ENCODE data around the gene PER2.
A peak's percentile ranks its signal among the peaks of the same experiment; 100 is the strongest.

The PER2 gene

GRCh38 chr2:238263204-238264071, 25.0 kb downstream of the PER2 start:
- TF ChIP-seq ZNF274 (IDR thresholded peaks at IDR 0.05; ENCODE audit: low read depth, low read length): no peak
- no peak for TF ChIP-seq SUZ12 (IDR thresholded peaks at IDR 0.05; ENCODE audit: extremely low read depth, insufficient read depth, insufficient read length)
- no peak for TF ChIP-seq YY1 (IDR thresholded peaks at IDR 0.05; ENCODE audit: insufficient read depth, insufficient read length)
- DNase-seq (ENCODE audit: low read depth, low spot score): peak; percentile 79
- Histone ChIP-seq H3K9me3 (ENCODE audit: insufficient read depth, low read length) (no peaks in the 10 kb centered on the region), H3K27me3 (ENCODE audit: insufficient read depth, insufficient read length) (no peaks in the 10 kb centered on the region), H3K9ac (ENCODE audit: insufficient read length, low read depth) (no peak overlapping the region), H3K36me3 (ENCODE audit: insufficient read depth, insufficient read length, low read length) (peaks cover 39% of the 10 kb centered on the region), H3K4me1 (ENCODE audit: insufficient read depth, insufficient read length) (peaks cover 14% of the 10 kb centered on the region), H3K4me3 (ENCODE audit: insufficient read length, low read depth) (no peak overlapping the region)

- no peaks in the 10 kb centered on the region for H3K9me3 ChIP-seq (ENCODE audit: insufficient read depth, low read length)
- no peaks in the 10 kb centered on the region for H3K27me3 ChIP-seq (ENCODE audit: insufficient read depth, insufficient read length)
- H3K36me3 ChIP-seq (ENCODE audit: insufficient read depth, insufficient read length, low read length): peaks cover 39% of the 10 kb centered on the region
- H3K4me1 ChIP-seq (ENCODE audit: insufficient read depth, insufficient read length): peaks cover 14% of the 10 kb centered on the region
- H3K9ac ChIP-seq (ENCODE audit: insufficient read length, low read depth): no peak overlapping the region
- no peak overlapping the region for H3K4me3 ChIP-seq (ENCODE audit: insufficient read length, low read depth)
- DNase-seq (ENCODE audit: low read depth, low spot score): no peak
- TF ChIP-seq ZNF274 (IDR thresholded peaks at IDR 0.05; ENCODE audit: low read depth, low read length): no peak
- no peak for TF ChIP-seq SUZ12 (IDR thresholded peaks at IDR 0.05; ENCODE audit: extremely low read depth, insufficient read depth, insufficient read length)
- no peak for TF ChIP-seq YY1 (IDR thresholded peaks at IDR 0.05; ENCODE audit: insufficient read depth, insufficient read length)
These were observed 25.8 kb downstream of the PER2 start for GRCh38 chr2:238262496-238263122.

- H3K27me3 ChIP-seq (ENCODE audit: insufficient read depth, insufficient read length): no peaks in the 10 kb centered on the region
- TF ChIP-seq SUZ12 (IDR thresholded peaks at IDR 0.05; ENCODE audit: extremely low read depth, insufficient read depth, insufficient read length) (no peak), YY1 (IDR thresholded peaks at IDR 0.05; ENCODE audit: insufficient read depth, insufficient read length) (no peak), ZNF274 (IDR thresholded peaks at IDR 0.05; ENCODE audit: low read depth, low read length) (no peak)
- DNase-seq (ENCODE audit: low read depth, low spot score): no peak
- H3K9me3 ChIP-seq (ENCODE audit: insufficient read depth, low read length): no peaks in the 10 kb centered on the region
- peaks cover 14% of the 10 kb centered on the region for H3K4me1 ChIP-seq (ENCODE audit: insufficient read depth, insufficient read length)
- peaks cover 36% of the 10 kb centered on the region for H3K36me3 ChIP-seq (ENCODE audit: insufficient read depth, insufficient read length, low read length)
- no peak overlapping the region for H3K9ac ChIP-seq (ENCODE audit: insufficient read length, low read depth)
- no peak overlapping the region for H3K4me3 ChIP-seq (ENCODE audit: insufficient read length, low read depth)
These were observed 26.6 kb downstream of the PER2 start for GRCh38 chr2:238261718-238262375.

- DNase-seq (ENCODE audit: low read depth, low spot score): no peak
- TF ChIP-seq YY1 (IDR thresholded peaks at IDR 0.05; ENCODE audit: insufficient read depth, insufficient read length) (no peak), SUZ12 (IDR thresholded peaks at IDR 0.05; ENCODE audit: extremely low read depth, insufficient read depth, insufficient read length) (no peak), ZNF274 (IDR thresholded peaks at IDR 0.05; ENCODE audit: low read depth, low read length) (no peak)
These were observed 27.5 kb downstream of the PER2 start for GRCh38 chr2:238260883-238261282.

GRCh38 chr2:238259061-238260020, 29.1 kb downstream of the PER2 start:
- no peak overlapping the region for H3K4me3 ChIP-seq (ENCODE audit: insufficient read length, low read depth)
- no peaks in the 10 kb centered on the region for H3K9me3 ChIP-seq (ENCODE audit: insufficient read depth, low read length)
- H3K27me3 ChIP-seq (ENCODE audit: insufficient read depth, insufficient read length): no peaks in the 10 kb centered on the region
- DNase-seq (ENCODE audit: low read depth, low spot score): no peak
- TF ChIP-seq YY1 (IDR thresholded peaks at IDR 0.05; ENCODE audit: insufficient read depth, insufficient read length) (no peak), ZNF274 (IDR thresholded peaks at IDR 0.05; ENCODE audit: low read depth, low read length) (no peak)
- peaks cover 14% of the 10 kb centered on the region for H3K4me1 ChIP-seq (ENCODE audit: insufficient read depth, insufficient read length)
- H3K9ac ChIP-seq (ENCODE audit: insufficient read length, low read depth): peak overlapping the region; percentile 42
- H3K36me3 ChIP-seq (ENCODE audit: insufficient read depth, insufficient read length, low read length): peaks cover 52% of the 10 kb centered on the region

More at GRCh38 chr2:238260883-238261282, 27.5 kb downstream of the PER2 start:
- Histone ChIP-seq H3K36me3 (ENCODE audit: insufficient read depth, insufficient read length, low read length) (peaks cover 44% of the 10 kb centered on the region), H3K27me3 (ENCODE audit: insufficient read depth, insufficient read length) (no peaks in the 10 kb centered on the region), H3K4me1 (ENCODE audit: insufficient read depth, insufficient read length) (peaks cover 14% of the 10 kb centered on the region), H3K9ac (ENCODE audit: insufficient read length, low read depth) (no peak overlapping the region), H3K9me3 (ENCODE audit: insufficient read depth, low read length) (no peaks in the 10 kb centered on the region), H3K4me3 (ENCODE audit: insufficient read length, low read depth) (no peak overlapping the region)

- no peak overlapping the region for H3K4me3 ChIP-seq (ENCODE audit: insufficient read length, low read depth)
- no peak for TF ChIP-seq SUZ12 (IDR thresholded peaks at IDR 0.05; ENCODE audit: extremely low read depth, insufficient read depth, insufficient read length)
- no peaks in the 10 kb centered on the region for H3K9me3 ChIP-seq (ENCODE audit: insufficient read depth, low read length)
- H3K9ac ChIP-seq (ENCODE audit: insufficient read length, low read depth): no peak overlapping the region
- no peak for DNase-seq (ENCODE audit: low read depth, low spot score)
- no peaks in the 10 kb centered on the region for H3K27me3 ChIP-seq (ENCODE audit: insufficient read depth, insufficient read length)
- H3K36me3 ChIP-seq (ENCODE audit: insufficient read depth, insufficient read length, low read length): peaks cover 62% of the 10 kb centered on the region
- peaks cover 14% of the 10 kb centered on the region for H3K4me1 ChIP-seq (ENCODE audit: insufficient read depth, insufficient read length)
These were observed 30.4 kb downstream of the PER2 start for GRCh38 chr2:238257786-238258700.
